H1 (cell line): ENCODE data around the gene CST9L. TPM values are rescaled to one million over a fixed set of nuclear protein-coding genes. Genes with fewer than 3 reads are reported as not detected.
"Not testable (repeated sequence)": the region's sequence is repeated elsewhere in the genome, so short reads cannot be mapped to it uniquely, and the experiment has no call there.

Experiments
- CTCF ChIA-PET: fragments of 300-600 bp; sonication (Branson Sonifier 250); formaldehyde crosslinking; loops from one replicate; lab custom pipeline; 2021; ENCODE audit not compliant: partially characterized antibody; lab: Charles Lee
- POLR2A ChIA-PET: fragments of 300-600 bp; sonication (Branson Sonifier 250); formaldehyde crosslinking; loops from one replicate; lab custom pipeline; 2021; ENCODE audit warnings: inconsistent platforms; ENCODE audit not compliant: partially characterized antibody; lab: Charles Lee
- DNase-seq, 2 experiments: peaks; one replicate each; pipeline versions ENCODE4 v3.0.0 to v3.0.0-alpha.2; 2010 to 2022; ENCODE audit warnings: low spot score in 2 of 2, low read depth in 1 of 2, mixed read lengths in 1 of 2
- FAIRE-seq: peaks from 2 replicates; lab custom pipeline; 2011; peaks lifted over from hg19 to GRCh38; lab: Jason Lieb, UNC
- H2AFZ ChIP-seq: 2 replicates; pipeline ENCODE4 v1.8.1; 2012; ENCODE audit warnings: low read length, inconsistent platforms
- H2AK5ac ChIP-seq: 2 replicates; pipeline ENCODE4 v1.6.1; 2013; ENCODE audit warnings: low read depth, low read length
- H2BK120ac ChIP-seq: replicated peaks from 2 replicates; pipeline ENCODE3; 2013; ENCODE audit warnings: low read depth, low read length, inconsistent platforms
- H2BK12ac ChIP-seq: 2 replicates; pipeline ENCODE4 v1.6.1; 2013; ENCODE audit warnings: low read depth, low read length
- H2BK15ac ChIP-seq: 2 replicates; pipeline ENCODE4 v1.6.1; 2013; ENCODE audit warnings: low read length
- H2BK20ac ChIP-seq: 2 replicates; pipeline ENCODE4 v1.6.1; 2013; ENCODE audit warnings: low read length
- H2BK5ac ChIP-seq: 2 replicates; pipeline ENCODE4 v1.6.1; 2013; ENCODE audit warnings: low read depth, low read length
- H3K14ac ChIP-seq: 2 replicates; pipeline ENCODE4 v1.6.1; 2013; ENCODE audit warnings: inconsistent platforms; ENCODE audit not compliant: insufficient read length
- H3K18ac ChIP-seq: 2 replicates; pipeline ENCODE4 v1.6.1; 2013; ENCODE audit warnings: low read length; ENCODE audit errors: extremely low read depth
- H3K23ac ChIP-seq: 2 replicates; pipeline ENCODE4 v1.6.1; 2013; ENCODE audit warnings: inconsistent platforms; ENCODE audit not compliant: insufficient read length
- H3K23me2 ChIP-seq: 2 replicates; pipeline ENCODE4 v1.6.1; 2013; ENCODE audit warnings: low read depth, low read length
- H3K27ac ChIP-seq: 2 replicates; pipeline ENCODE4 v1.6.1; 2011; ENCODE audit warnings: low read depth, low read length, inconsistent platforms
- H3K27me3 ChIP-seq, 4 experiments: replicated peaks in 1 of 4; 1 replicate in 1 of 4; 2 replicates in 3 of 4; pipeline versions ENCODE4 v1.6.1 to v1.8.1; 2011 to 2013; ENCODE audit warnings: low read length in 3 of 4, mild to moderate bottlenecking in 3 of 4, inconsistent platforms in 2 of 4, mixed read lengths in 2 of 4, moderate library complexity in 1 of 4; ENCODE audit not compliant: control insufficient read depth in 3 of 4, insufficient read depth in 3 of 4; ENCODE audit errors: extremely low read depth in 1 of 4
- H3K36me3 ChIP-seq, 4 experiments: 2 replicates each; pipeline versions ENCODE4 v1.6.1 to v1.8.1; 2011 to 2013; ENCODE audit warnings: mild to moderate bottlenecking in 4 of 4, low read length in 3 of 4, moderate library complexity in 2 of 4, control low read depth in 1 of 4, inconsistent platforms in 1 of 4; ENCODE audit not compliant: insufficient read depth in 4 of 4, control insufficient read depth in 2 of 4
- H3K4ac ChIP-seq: replicated peaks from 2 replicates; pipeline ENCODE3; 2013; ENCODE audit warnings: low read length, low read depth, mixed read lengths, inconsistent platforms; ENCODE audit not compliant: insufficient read length
- H3K4me1 ChIP-seq, 4 experiments: replicated peaks in 1 of 4; 1 replicate in 1 of 4; 2 replicates in 3 of 4; pipeline versions ENCODE4 v1.6.1 to v1.8.1; 2011 to 2013; ENCODE audit warnings: low read length in 3 of 4, inconsistent platforms in 2 of 4, mixed read lengths in 1 of 4; ENCODE audit not compliant: insufficient read depth in 4 of 4, control insufficient read depth in 3 of 4
- H3K4me2 ChIP-seq, 2 experiments: 2 replicates each; pipeline versions ENCODE4 v1.6.1 to v1.8.1; 2011 to 2013; ENCODE audit warnings: low read depth in 2 of 2, low read length in 2 of 2, control low read depth in 1 of 2, inconsistent platforms in 1 of 2, mild to moderate bottlenecking in 1 of 2; ENCODE audit not compliant: insufficient read depth in 1 of 2
- H3K4me3 ChIP-seq, 4 experiments: fragments of 200-600, 300-600 bp in 1 of 4; sonication (generic), shearing (Covaris generic), sonication (Bioruptor Twin) in 1 of 4; 2 replicates each; pipeline versions ENCODE4 v1.5.1 to v1.8.1; 2011 to 2016; ENCODE audit warnings: low read length in 4 of 4, low read depth in 3 of 4, control low read depth in 2 of 4, inconsistent platforms in 2 of 4, mild to moderate bottlenecking in 2 of 4, mixed read lengths in 1 of 4, moderate library complexity in 1 of 4; ENCODE audit not compliant: insufficient read depth in 2 of 4; ENCODE audit errors: extremely low read depth in 1 of 4
- H3K56ac ChIP-seq: replicated peaks from 2 replicates; pipeline ENCODE3; 2013; ENCODE audit warnings: low read depth, mild to moderate bottlenecking, mixed read lengths, low read length, inconsistent platforms; ENCODE audit not compliant: insufficient read length
- H3K79me1 ChIP-seq: 2 replicates; pipeline ENCODE4 v1.6.1; 2013; ENCODE audit warnings: low read depth, low read length, control low read depth
- H3K79me2 ChIP-seq, 2 experiments: 2 replicates each; pipeline versions ENCODE4 v1.6.1 to v1.8.1; 2012 to 2013; ENCODE audit warnings: low read length in 2 of 2, mild to moderate bottlenecking in 2 of 2, inconsistent platforms in 1 of 2; ENCODE audit not compliant: insufficient read depth in 2 of 2, control insufficient read depth in 1 of 2
- H3K9ac ChIP-seq, 4 experiments: replicated peaks in 1 of 4; 1 replicate in 1 of 4; 2 replicates in 3 of 4; pipeline versions ENCODE4 v1.6.1 to v1.8.1; 2011 to 2013; ENCODE audit warnings: low read depth in 3 of 4, low read length in 3 of 4, control low read depth in 2 of 4, mild to moderate bottlenecking in 2 of 4, moderate library complexity in 2 of 4, inconsistent platforms in 1 of 4; ENCODE audit errors: extremely low read depth in 1 of 4
- H3K9me3 ChIP-seq, 2 experiments: 2 replicates each; pipeline versions ENCODE4 v1.6.1 to v1.8.1; 2012 to 2013; ENCODE audit warnings: mild to moderate bottlenecking in 2 of 2, moderate library complexity in 2 of 2, control low read depth in 1 of 2, inconsistent platforms in 1 of 2, low read depth in 1 of 2, low read length in 1 of 2, mixed read lengths in 1 of 2; ENCODE audit not compliant: insufficient read depth in 2 of 2
- H4K20me1 ChIP-seq, 2 experiments: replicated peaks in 1 of 2; 2 replicates each; pipeline versions ENCODE3 to v1.8.1; 2011 to 2013; ENCODE audit warnings: inconsistent platforms in 2 of 2, low read length in 2 of 2, mild to moderate bottlenecking in 1 of 2; ENCODE audit not compliant: insufficient read depth in 2 of 2, control insufficient read depth in 1 of 2
- H4K5ac ChIP-seq: 2 replicates; pipeline ENCODE4 v1.6.1; 2013; ENCODE audit warnings: low read length, low read depth, mixed read lengths, inconsistent platforms; ENCODE audit not compliant: insufficient read length
- H4K8ac ChIP-seq: 2 replicates; pipeline ENCODE4 v1.8.0; 2013; ENCODE audit warnings: mild to moderate bottlenecking, moderate library complexity, low read length, inconsistent platforms; ENCODE audit not compliant: insufficient read depth; ENCODE audit errors: extremely low read depth
- H4K91ac ChIP-seq: replicated peaks from 2 replicates; pipeline ENCODE3; 2013; ENCODE audit warnings: low read length, mixed read lengths, inconsistent platforms; ENCODE audit not compliant: insufficient read length
- CTCF ChIP-seq, 3 experiments: IDR thresholded peaks; 1 replicate in 2 of 3; 2 replicates in 1 of 3; pipeline versions ENCODE4 v1.5.1 to v1.6.1; 2011; ENCODE audit warnings: low read length in 3 of 3, mild to moderate bottlenecking in 3 of 3, inconsistent platforms in 2 of 3, low read depth in 1 of 3, moderate library complexity in 1 of 3; ENCODE audit not compliant: insufficient read depth in 1 of 3; ENCODE audit errors: control extremely low read depth in 1 of 3
- WGBS, 2 experiments: shearing (Covaris generic) in 1 of 2; methylation state at CpG; one replicate each; pipeline versions ENCODE4 v1.1.6 to v1.1.7; 2013 to 2015; ENCODE audit warnings: low lambda C conversion rate in 2 of 2, mixed read lengths in 2 of 2, inconsistent platforms in 1 of 2, low coverage in 1 of 2, missing lambda C conversion rate in 1 of 2; ENCODE audit not compliant: insufficient replicate concordance in 2 of 2, insufficient coverage in 1 of 2, insufficient read length in 1 of 2; ENCODE audit errors: extremely low coverage in 1 of 2, missing lambda C conversion rate in 1 of 2; 5-methylcytosine and 5-hydroxymethylcytosine counted together
- polyA plus RNA-seq, 7 experiments: library from polyadenylated mRNA; depleted of rRNA in 3 of 7; stranded (reverse) in 5 of 7; unstranded in 2 of 7; fragments of >200 nt in 5 of 7; fragments of 200-250 nt in 2 of 7; gene quantifications; 1 replicate in 5 of 7; 2 replicates in 1 of 7; 4 replicates in 1 of 7; pipeline versions ENCODE4 v1.2.1 to v1.2.3, GENCODE V29; 2011 to 2013; ENCODE audit warnings: missing spikeins in 2 of 7, mixed read lengths in 2 of 7
- total RNA-seq: library from RNA; stranded (reverse); fragmentation: NEBNext Ultra II Directional; extraction: Animal tissue kit (Norgen Biotek cat#: 25700); gene quantifications from 2 replicates; pipeline ENCODE4 v1.2.1, GENCODE V29; 2021

Gene CST9L
- total and polyA plus RNA-seq, 2 of the 8 experiments (the other 6 are each of a cell fraction or from before 2014, with no cell fraction given): not detected

- H3K79me2 ChIP-seq, H4K8ac ChIP-seq, H4K5ac ChIP-seq, H3K9me3 ChIP-seq, H3K18ac ChIP-seq, H3K9ac ChIP-seq, H2AK5ac ChIP-seq, H3K36me3 ChIP-seq, H2AFZ ChIP-seq, H3K23me2 ChIP-seq, H2BK20ac ChIP-seq, H3K27ac ChIP-seq, H3K4me3 ChIP-seq, FAIRE-seq, H3K56ac ChIP-seq, POLR2A ChIA-PET, H2BK12ac ChIP-seq, H3K27me3 ChIP-seq, H2BK120ac ChIP-seq, H3K4me1 ChIP-seq, H4K20me1 ChIP-seq, H3K23ac ChIP-seq, H3K79me1 ChIP-seq, H3K4ac ChIP-seq, H3K14ac ChIP-seq, H3K4me2 ChIP-seq: not testable (repeated sequence)
- H2BK15ac ChIP-seq: peak overlapping the region; percentile 61; the same call in 1 of the 2 replicates
- peak in 1 of 3 experiments; percentile 5; a peak in 1 of 4 replicates for TF ChIP-seq CTCF (IDR thresholded peaks at IDR 0.05; ENCODE audit: control extremely low read depth in 1 of 3, insufficient read depth in 1 of 3, low read depth in 1 of 3, low read length in 3 of 3)
- DNase-seq: peak in 1 of 2 experiments; percentile 42
- H2BK5ac ChIP-seq: peak overlapping the region; percentile 49; the same call in 1 of the 2 replicates
- peak overlapping the region; percentile 3 for H4K91ac ChIP-seq
- CTCF ChIA-PET: interaction anchor here (0.8 to 6.3 kb wide), 7 partner anchors 12 to 138 kb away, joined by 3 to 99 read pairs (median 5); no protein-coding TSS in a partner anchor
- 86% methylated on average over 7 of the region's 9 CpGs; no CpG with 5 or more reads in 1 of the 2 experiments for WGBS, 2 experiments
These were observed 13.5 kb upstream of the CST9L start for GRCh38 chr20:23581833-23582232.
